IMR-90 (cell line): ENCODE results near the gene ARF5.

Experiments
- BHLHE40 ChIP-seq: fragments of 150-350 bp; IDR thresholded peaks from 2 replicates; pipeline ENCODE4 v1.6.1; 2016; ENCODE audit warnings: mild to moderate bottlenecking, low read depth, low read length
- CHD1 ChIP-seq: IDR thresholded peaks from 2 replicates; pipeline ENCODE4 v1.6.1; 2012; ENCODE audit warnings: low read depth, low read length, improper control_type of control experiment
- CTCF ChIP-seq: conservative IDR thresholded peaks from 2 replicates; pipeline ENCODE4 v1.5.1; 2012; ENCODE audit warnings: mild to moderate bottlenecking, low read depth, low read length, improper control_type of control experiment
- MAFK ChIP-seq: IDR thresholded peaks from 2 replicates; pipeline ENCODE4 v1.6.1; 2012; ENCODE audit warnings: low read depth, low read length, improper control_type of control experiment
- MXI1 ChIP-seq: IDR thresholded peaks from 2 replicates; pipeline ENCODE4 v1.6.1; 2012; ENCODE audit warnings: low read depth, mild to moderate bottlenecking, low read length, moderate library complexity, borderline replicate concordance
- NFE2L2 ChIP-seq: fragments of 150-350 bp; IDR thresholded peaks from 2 replicates; pipeline ENCODE4 v1.6.1; 2016; ENCODE audit warnings: low read depth, mild to moderate bottlenecking, low read length
- POLR2A ChIP-seq: IDR thresholded peaks from 2 replicates; pipeline ENCODE4 v1.6.1; 2012; ENCODE audit warnings: mild to moderate bottlenecking, low read depth, low read length
- RAD21 ChIP-seq: IDR thresholded peaks from 2 replicates; pipeline ENCODE4 v1.6.1; 2012; ENCODE audit warnings: low read length, improper control_type of control experiment
- RCOR1 ChIP-seq: IDR thresholded peaks from 2 replicates; pipeline ENCODE4 v1.6.1; 2012; ENCODE audit warnings: mild to moderate bottlenecking, low read length, improper control_type of control experiment; ENCODE audit not compliant: insufficient replicate concordance
- RFX5 ChIP-seq: IDR thresholded peaks from 2 replicates; pipeline ENCODE4 v1.8.0; 2012; ENCODE audit warnings: low read depth, mild to moderate bottlenecking, low read length, moderate library complexity
- SMC3 ChIP-seq: fragments of 150-350 bp; IDR thresholded peaks from 2 replicates; pipeline ENCODE4 v1.6.1; 2016; ENCODE audit warnings: low read depth, mild to moderate bottlenecking, antibody characterized with exemption, low read length, moderate library complexity
- USF2 ChIP-seq: fragments of 150-350 bp; IDR thresholded peaks from 2 replicates; pipeline ENCODE4 v1.6.1; 2017; ENCODE audit warnings: mild to moderate bottlenecking, antibody characterized with exemption, low read length, low read depth

GRCh38 chr7:127620406-127621233 is 32.4 kb downstream of the ARF5 start:
- TF ChIP-seq MXI1 (no peak), CTCF (no peak), POLR2A (no peak), BHLHE40 (no peak), RCOR1 (no peak), RAD21 (no peak), CHD1 (no peak), MAFK (no peak), SMC3 (no peak), NFE2L2 (no peak), RFX5 (no peak), USF2 (no peak)
